GM19467 (cell line): ENCODE results near the gene DCTD.
"Not testable (repeated sequence)": the region's sequence is repeated elsewhere in the genome, so short reads cannot be mapped to it uniquely, and the experiment has no call there.

Source experiments
- ATAC-seq: cut with Tn5 transposase; IDR thresholded peaks from one replicate; pipeline ENCODE4 v1.9.1; 2021; ENCODE audit warnings: mild to moderate bottlenecking, moderate library complexity; ENCODE audit not compliant: unreplicated experiment

DCTD gene

GRCh38 chr4:182922501-182923284, 5.5 kb upstream of the DCTD start:
- ATAC-seq, result no peak

- no peak for ATAC-seq
Measured at GRCh38 chr4:182921608-182922007, 4.4 kb upstream of the DCTD start.

- ATAC-seq, result no peak
Measured at GRCh38 chr4:182920676-182921075, 3.5 kb upstream of the DCTD start.

GRCh38 chr4:182918791-182919302, 1.7 kb upstream of the DCTD start:
- peak; percentile 29 for ATAC-seq

- peak; percentile 18 for ATAC-seq
Measured at GRCh38 chr4:182918044-182918607, 940 bp upstream of the DCTD start.

- peak; percentile 20 for ATAC-seq
Measured at GRCh38 chr4:182916483-182917181, 554 bp downstream of the DCTD start.

- no peak for ATAC-seq
Measured at GRCh38 chr4:182914357-182914756, 2.8 kb downstream of the DCTD start.

GRCh38 chr4:182913621-182914020, 3.6 kb downstream of the DCTD start:
- no peak for ATAC-seq

GRCh38 chr4:182913036-182913435, 4.2 kb downstream of the DCTD start:
- ATAC-seq, result no peak

GRCh38 chr4:182908124-182908523, 9.1 kb downstream of the DCTD start:
- ATAC-seq, result no peak

- ATAC-seq, result no peak
Measured at GRCh38 chr4:182907396-182907795, 9.8 kb downstream of the DCTD start.

GRCh38 chr4:182906786-182907185, 10.4 kb downstream of the DCTD start:
- no peak for ATAC-seq

- ATAC-seq, result no peak
Measured at GRCh38 chr4:182905038-182905437, 12.1 kb downstream of the DCTD start.

GRCh38 chr4:182904211-182904761, 12.9 kb downstream of the DCTD start:
- no peak for ATAC-seq

- ATAC-seq, result no peak
Measured at GRCh38 chr4:182903013-182903412, 14.2 kb downstream of the DCTD start.

GRCh38 chr4:182901337-182901736, 15.8 kb downstream of the DCTD start:
- ATAC-seq, result no peak

- not testable (repeated sequence) for ATAC-seq
Measured at GRCh38 chr4:182900021-182900420, 17.2 kb downstream of the DCTD start.

- no peak for ATAC-seq
Measured at GRCh38 chr4:182898479-182898799, 18.7 kb downstream of the DCTD start.

- no peak for ATAC-seq
Measured at GRCh38 chr4:182897601-182898478, 19.3 kb downstream of the DCTD start.

- ATAC-seq, result no peak
Measured at GRCh38 chr4:182896421-182896820, 20.8 kb downstream of the DCTD start.
